UCSD-AML1 (cell line): Measurements from ENCODE around the gene SHLD3.
A peak's percentile ranks its signal among the peaks of the same experiment; 100 is the strongest.
"Not testable (repeated sequence)": the region's sequence is repeated elsewhere in the genome, so short reads cannot be mapped to it uniquely, and the experiment has no call there.

ENCODE experiments used
- DNase-seq: peaks from one replicate; lab custom pipeline; 2025; ENCODE audit not compliant: unreplicated experiment; lab: John Stamatoyannopoulos, UW

The SHLD3 gene

GRCh38 chr5:65624571-65625555 lies at the start of gene SHLD3, which contains the start of gene TRAPPC13:
SHLD3 (plus strand) TSS chr5:65625027; CDS start chr5:65629588, 4,561 bp downstream.
TRAPPC13 (plus strand) TSS chr5:65625027; CDS start chr5:65625061, 34 bp downstream.
- DNase-seq = peak; percentile 67

GRCh38 chr5:65577141-65577540 lies 47.7 kb upstream of the SHLD3 start:
- no peak for DNase-seq

- DNase-seq = no peak
Observed at GRCh38 chr5:65588694-65589093, 36.1 kb upstream of the SHLD3 start.

GRCh38 chr5:65601761-65602160 lies 23.1 kb upstream of the SHLD3 start:
- DNase-seq = not testable (repeated sequence)

GRCh38 chr5:65611524-65611923 lies 13.3 kb upstream of the SHLD3 start:
- no peak for DNase-seq

GRCh38 chr5:65612298-65612907 lies 12.4 kb upstream of the SHLD3 start:
- DNase-seq = no peak

GRCh38 chr5:65620021-65620420 lies 4.8 kb upstream of the SHLD3 start:
- no peak for DNase-seq

- DNase-seq = not testable (repeated sequence)
Observed at GRCh38 chr5:65621961-65622360, 2.9 kb upstream of the SHLD3 start.

- no peak for DNase-seq
Observed at GRCh38 chr5:65623482-65623881, 1.3 kb upstream of the SHLD3 start.

- DNase-seq = peak; percentile 91
Observed at GRCh38 chr5:65624025-65624570, 729 bp upstream of the SHLD3 start, which contains the start of gene TRIM23. TRIM23 (minus strand) TSS chr5:65624333; CDS start chr5:65624274, 59 bp downstream.

- no peak for DNase-seq
Observed at GRCh38 chr5:65625743-65626142, 916 bp downstream of the SHLD3 start.

GRCh38 chr5:65630981-65631380 lies 6.2 kb downstream of the SHLD3 start:
- DNase-seq = no peak

- DNase-seq = no peak
Observed at GRCh38 chr5:65640240-65640639, 15.4 kb downstream of the SHLD3 start.

- DNase-seq = no peak
Observed at GRCh38 chr5:65646938-65647337, 22.1 kb downstream of the SHLD3 start.

- no peak for DNase-seq
Observed at GRCh38 chr5:65647941-65648340, 23.1 kb downstream of the SHLD3 start.

- no peak for DNase-seq
Observed at GRCh38 chr5:65651144-65651543, 26.3 kb downstream of the SHLD3 start.

GRCh38 chr5:65654713-65655112 lies 29.9 kb downstream of the SHLD3 start:
- DNase-seq = no peak

GRCh38 chr5:65663804-65664521 lies 39.1 kb downstream of the SHLD3 start:
- no peak for DNase-seq

- no peak for DNase-seq
Observed at GRCh38 chr5:65668696-65669095, 43.9 kb downstream of the SHLD3 start.

GRCh38 chr5:65672796-65673195 lies 48.0 kb downstream of the SHLD3 start:
- no peak for DNase-seq

- no peak for DNase-seq
Observed at GRCh38 chr5:65674749-65675148, 49.9 kb downstream of the SHLD3 start.
